PC-9 (cell line): ENCODE measurements around the gene SSBP4.

ENCODE experiments used
- EZH2 ChIP-seq: fragments of 200-600 bp; sonication (generic); IDR thresholded peaks from 2 replicates; pipeline ENCODE4 v1.8.0; 2017; ENCODE audit warnings: antibody characterized with exemption, low read depth
- TF ChIP-seq, protein P1 (sequence below): fragments of 200-600 bp; sonication (generic); conservative IDR thresholded peaks from 2 replicates; pipeline ENCODE4 v1.6.1; 2017; ENCODE audit warnings: mixed run types, antibody characterized with exemption, mild to moderate bottlenecking, moderate library complexity

DNA sequence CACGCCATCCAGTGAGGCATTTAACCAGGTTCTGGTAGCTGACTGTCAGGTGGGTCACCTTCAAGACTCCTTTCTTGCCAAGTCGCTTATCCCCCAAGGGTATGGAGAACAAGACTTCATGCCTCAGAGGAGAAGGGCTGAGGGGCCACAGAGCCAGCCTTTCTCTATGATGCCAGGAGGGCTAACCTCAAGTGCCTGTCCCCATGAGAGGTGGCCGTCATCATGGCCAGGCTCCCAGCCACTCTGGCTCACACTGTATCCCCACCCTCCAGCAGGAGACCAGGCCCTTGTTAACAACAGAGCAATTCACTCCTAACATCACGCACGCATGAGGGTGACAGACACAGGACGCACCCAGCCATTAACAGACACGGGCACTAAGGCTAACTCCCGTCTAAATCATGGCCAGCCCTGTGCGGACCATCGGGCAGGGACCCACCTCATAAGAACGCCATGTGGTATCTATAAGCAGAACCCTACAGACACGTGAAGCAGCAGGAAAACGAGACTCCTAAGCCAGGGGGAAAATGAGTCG, 57.4 kb downstream of the SSBP4 start:
- TF ChIP-seq, protein P1, sequence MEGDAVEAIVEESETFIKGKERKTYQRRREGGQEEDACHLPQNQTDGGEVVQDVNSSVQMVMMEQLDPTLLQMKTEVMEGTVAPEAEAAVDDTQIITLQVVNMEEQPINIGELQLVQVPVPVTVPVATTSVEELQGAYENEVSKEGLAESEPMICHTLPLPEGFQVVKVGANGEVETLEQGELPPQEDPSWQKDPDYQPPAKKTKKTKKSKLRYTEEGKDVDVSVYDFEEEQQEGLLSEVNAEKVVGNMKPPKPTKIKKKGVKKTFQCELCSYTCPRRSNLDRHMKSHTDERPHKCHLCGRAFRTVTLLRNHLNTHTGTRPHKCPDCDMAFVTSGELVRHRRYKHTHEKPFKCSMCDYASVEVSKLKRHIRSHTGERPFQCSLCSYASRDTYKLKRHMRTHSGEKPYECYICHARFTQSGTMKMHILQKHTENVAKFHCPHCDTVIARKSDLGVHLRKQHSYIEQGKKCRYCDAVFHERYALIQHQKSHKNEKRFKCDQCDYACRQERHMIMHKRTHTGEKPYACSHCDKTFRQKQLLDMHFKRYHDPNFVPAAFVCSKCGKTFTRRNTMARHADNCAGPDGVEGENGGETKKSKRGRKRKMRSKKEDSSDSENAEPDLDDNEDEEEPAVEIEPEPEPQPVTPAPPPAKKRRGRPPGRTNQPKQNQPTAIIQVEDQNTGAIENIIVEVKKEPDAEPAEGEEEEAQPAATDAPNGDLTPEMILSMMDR: no peak
- no peak for TF ChIP-seq EZH2
